Stimulated activated CD8-positive, alpha-beta memory T cell treated with anti-CD3 and anti-CD28 coated beads, Interleukin-12 subunit alpha, Interleukin-12 subunit beta, amount 100 ng/mL, for 1 hour (primary cell): ENCODE results near the gene TRABD2B.

Experiments
- DNase-seq: peaks from one replicate; pipeline ENCODE4 v3.0.0-alpha.2; 2020; ENCODE audit warnings: low read depth

The TRABD2B gene

GRCh38 chr1:47823040-47823808 is 174.0 kb downstream of the TRABD2B start:
- DNase-seq, result no peak

GRCh38 chr1:47821760-47822159 is 175.4 kb downstream of the TRABD2B start:
- no peak for DNase-seq

GRCh38 chr1:47819574-47819888 is 177.7 kb downstream of the TRABD2B start:
- no peak for DNase-seq

GRCh38 chr1:47818682-47819573 is 178.3 kb downstream of the TRABD2B start:
- DNase-seq, result no peak

GRCh38 chr1:47817861-47818260 is 179.3 kb downstream of the TRABD2B start:
- DNase-seq, result no peak

GRCh38 chr1:47816325-47817071 is 180.7 kb downstream of the TRABD2B start:
- no peak for DNase-seq

- DNase-seq, result no peak
Measured at GRCh38 chr1:47814612-47815395, 182.4 kb downstream of the TRABD2B start.

GRCh38 chr1:47813970-47814369 is 183.2 kb downstream of the TRABD2B start:
- DNase-seq, result no peak

GRCh38 chr1:47812904-47813514 is 184.2 kb downstream of the TRABD2B start:
- DNase-seq, result no peak

- no peak for DNase-seq
Measured at GRCh38 chr1:47810964-47811682, 186.1 kb downstream of the TRABD2B start.

- no peak for DNase-seq
Measured at GRCh38 chr1:47809301-47810084, 187.7 kb downstream of the TRABD2B start.

GRCh38 chr1:47808612-47809011 is 188.6 kb downstream of the TRABD2B start:
- DNase-seq, result no peak

GRCh38 chr1:47805921-47806361 is 191.2 kb downstream of the TRABD2B start:
- DNase-seq, result no peak

- DNase-seq, result no peak
Measured at GRCh38 chr1:47805018-47805417, 192.2 kb downstream of the TRABD2B start.

- no peak for DNase-seq
Measured at GRCh38 chr1:47803815-47804501, 193.2 kb downstream of the TRABD2B start.

GRCh38 chr1:47797575-47797974 is 199.6 kb downstream of the TRABD2B start:
- no peak for DNase-seq

GRCh38 chr1:47796626-47797025 is 200.6 kb downstream of the TRABD2B start:
- DNase-seq, result no peak

GRCh38 chr1:47795102-47795501 is 202.1 kb downstream of the TRABD2B start:
- no peak for DNase-seq

GRCh38 chr1:47794530-47794929 is 202.7 kb downstream of the TRABD2B start:
- DNase-seq, result no peak
